ENCODE data around the gene CDR2L.
"Not testable (repeated sequence)": the region's sequence is repeated elsewhere in the genome, so short reads cannot be mapped to it uniquely, and the experiment has no call there.

The CDR2L gene

DNA sequence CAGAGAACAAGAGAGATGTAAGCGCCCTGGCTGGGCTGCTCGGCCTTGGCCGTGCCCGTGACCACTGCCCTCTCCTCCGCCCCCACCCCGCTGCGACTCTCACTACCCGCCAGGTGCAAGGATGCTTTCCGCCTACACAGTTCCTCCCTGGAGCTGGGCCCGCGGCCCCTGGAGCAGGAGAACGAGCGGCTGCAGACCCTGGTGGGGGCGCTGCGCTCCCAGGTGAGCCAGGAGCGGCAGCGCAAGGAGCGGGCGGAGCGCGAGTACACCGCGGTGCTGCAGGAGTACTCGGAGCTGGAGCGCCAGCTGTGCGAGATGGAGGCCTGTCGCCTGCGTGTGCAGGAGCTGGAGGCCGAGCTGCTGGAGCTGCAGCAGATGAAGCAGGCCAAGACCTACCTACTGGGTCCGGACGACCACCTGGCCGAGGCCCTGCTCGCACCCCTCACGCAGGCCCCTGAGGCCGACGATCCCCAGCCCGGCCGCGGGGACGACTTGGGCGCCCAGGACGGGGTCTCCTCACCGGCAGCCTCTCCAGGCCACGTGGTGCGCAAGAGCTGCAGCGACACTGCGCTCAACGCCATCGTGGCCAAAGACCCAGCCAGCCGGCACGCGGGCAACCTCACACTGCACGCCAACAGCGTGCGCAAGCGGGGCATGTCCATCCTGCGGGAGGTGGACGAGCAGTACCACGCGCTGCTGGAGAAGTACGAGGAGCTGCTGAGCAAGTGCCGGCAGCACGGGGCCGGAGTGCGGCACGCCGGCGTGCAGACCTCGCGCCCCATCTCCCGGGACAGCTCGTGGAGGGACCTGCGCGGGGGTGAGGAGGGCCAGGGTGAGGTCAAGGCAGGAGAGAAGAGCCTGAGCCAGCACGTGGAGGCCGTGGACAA, 15.9 kb downstream of the CDR2L start:
- H3K4me3 Mint-ChIP-seq, result no peak overlapping the region
- H3K27me3 Mint-ChIP-seq (ENCODE audit: low read depth), result no peaks in the 10 kb centered on the region
- no peak overlapping the region for H3K27ac Mint-ChIP-seq
- H3K9me3 Mint-ChIP-seq, result no peaks in the 10 kb centered on the region
- peaks cover 10% of the 10 kb centered on the region for H3K36me3 Mint-ChIP-seq (ENCODE audit: low read depth)
- H3K4me1 Mint-ChIP-seq, result no peaks in the 10 kb centered on the region
- TF ChIP-seq, protein P1, sequence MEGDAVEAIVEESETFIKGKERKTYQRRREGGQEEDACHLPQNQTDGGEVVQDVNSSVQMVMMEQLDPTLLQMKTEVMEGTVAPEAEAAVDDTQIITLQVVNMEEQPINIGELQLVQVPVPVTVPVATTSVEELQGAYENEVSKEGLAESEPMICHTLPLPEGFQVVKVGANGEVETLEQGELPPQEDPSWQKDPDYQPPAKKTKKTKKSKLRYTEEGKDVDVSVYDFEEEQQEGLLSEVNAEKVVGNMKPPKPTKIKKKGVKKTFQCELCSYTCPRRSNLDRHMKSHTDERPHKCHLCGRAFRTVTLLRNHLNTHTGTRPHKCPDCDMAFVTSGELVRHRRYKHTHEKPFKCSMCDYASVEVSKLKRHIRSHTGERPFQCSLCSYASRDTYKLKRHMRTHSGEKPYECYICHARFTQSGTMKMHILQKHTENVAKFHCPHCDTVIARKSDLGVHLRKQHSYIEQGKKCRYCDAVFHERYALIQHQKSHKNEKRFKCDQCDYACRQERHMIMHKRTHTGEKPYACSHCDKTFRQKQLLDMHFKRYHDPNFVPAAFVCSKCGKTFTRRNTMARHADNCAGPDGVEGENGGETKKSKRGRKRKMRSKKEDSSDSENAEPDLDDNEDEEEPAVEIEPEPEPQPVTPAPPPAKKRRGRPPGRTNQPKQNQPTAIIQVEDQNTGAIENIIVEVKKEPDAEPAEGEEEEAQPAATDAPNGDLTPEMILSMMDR (IDR thresholded peaks at IDR 0.05; ENCODE audit: unreplicated experiment in 3 of 3), result no peak

DNA sequence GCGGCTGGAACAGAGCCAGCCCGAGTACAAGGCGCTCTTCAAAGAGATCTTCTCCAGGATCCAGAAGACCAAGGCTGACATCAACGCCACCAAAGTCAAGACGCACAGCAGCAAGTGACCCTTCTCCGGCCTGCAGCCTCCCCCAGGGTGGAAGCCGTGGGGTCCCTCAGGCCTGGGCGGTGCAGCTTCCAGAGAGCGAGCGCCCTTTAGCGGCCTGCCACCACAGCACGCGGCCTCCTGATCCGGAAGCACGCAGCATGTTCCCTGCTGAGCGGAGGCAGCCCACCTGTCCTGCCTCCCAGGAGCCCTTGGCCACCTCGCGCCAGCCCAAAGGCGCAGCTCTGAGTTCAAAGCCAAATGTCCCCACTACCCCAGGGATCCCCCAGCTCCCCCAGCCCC, 16.5 kb downstream of the CDR2L start:
- no peaks in the 10 kb centered on the region for H3K4me1 Mint-ChIP-seq
- no peaks in the 10 kb centered on the region for H3K27me3 Mint-ChIP-seq (ENCODE audit: low read depth)
- no peaks in the 10 kb centered on the region for H3K9me3 Mint-ChIP-seq
- no peak overlapping the region for H3K4me3 Mint-ChIP-seq
- peaks cover 10% of the 10 kb centered on the region for H3K36me3 Mint-ChIP-seq (ENCODE audit: low read depth)
- H3K27ac Mint-ChIP-seq, result no peak overlapping the region
- TF ChIP-seq, protein P1 (IDR thresholded peaks at IDR 0.05; ENCODE audit: unreplicated experiment in 3 of 3), result no peak

DNA sequence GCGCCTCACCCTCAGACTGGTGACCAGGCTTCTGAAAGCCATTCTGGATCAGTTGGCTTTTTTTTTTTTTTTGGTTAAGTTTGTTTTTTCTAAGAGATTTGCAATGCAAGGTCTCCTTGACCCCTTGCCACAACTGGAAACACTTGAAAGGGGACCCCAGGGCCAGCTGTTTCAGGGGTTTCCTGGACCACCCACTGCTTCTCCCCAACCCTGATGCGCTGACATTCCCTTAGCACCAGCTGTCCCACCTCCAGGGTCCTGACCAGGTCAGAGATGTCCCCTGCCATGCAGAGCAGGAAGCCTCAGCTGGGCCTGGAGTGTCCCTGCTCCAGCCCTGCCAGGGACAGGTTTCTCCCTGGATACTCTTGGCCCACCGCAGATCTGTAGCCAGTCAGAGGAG, 16.9 kb downstream of the CDR2L start:
- H3K4me3 Mint-ChIP-seq, result no peak overlapping the region

DNA sequence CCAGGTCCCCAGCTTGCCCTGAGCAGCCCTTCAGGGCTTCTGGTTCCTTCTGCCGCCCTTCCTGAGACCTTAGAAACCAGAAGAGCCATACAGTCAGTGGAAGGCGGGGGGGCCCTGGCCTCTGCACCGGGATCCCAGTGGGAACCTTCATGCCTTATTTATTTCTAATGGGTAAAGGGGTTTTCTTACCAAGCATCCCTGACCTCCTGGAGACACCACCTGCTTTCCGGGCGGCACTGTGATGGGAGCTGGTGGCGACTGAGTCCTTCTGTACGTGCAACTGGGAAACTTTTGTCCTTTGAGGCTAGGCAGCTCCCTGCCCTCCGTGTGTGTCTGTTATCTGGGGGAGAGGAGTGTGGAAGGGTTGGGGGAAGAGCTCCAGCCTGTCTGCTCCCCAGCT, 17.9 kb downstream of the CDR2L start:
- H3K4me3 Mint-ChIP-seq, result no peak overlapping the region

More for the DNA sequence above, 16.9 kb downstream of the CDR2L start:
- Mint-ChIP-seq H3K9me3 (no peaks in the 10 kb centered on the region), H3K36me3 (ENCODE audit: low read depth) (peaks cover 6% of the 10 kb centered on the region), H3K27me3 (ENCODE audit: low read depth) (no peaks in the 10 kb centered on the region), H3K4me1 (no peaks in the 10 kb centered on the region), H3K27ac (no peak overlapping the region)
- TF ChIP-seq, protein P1 (IDR thresholded peaks at IDR 0.05; ENCODE audit: unreplicated experiment in 3 of 3), result no peak

DNA sequence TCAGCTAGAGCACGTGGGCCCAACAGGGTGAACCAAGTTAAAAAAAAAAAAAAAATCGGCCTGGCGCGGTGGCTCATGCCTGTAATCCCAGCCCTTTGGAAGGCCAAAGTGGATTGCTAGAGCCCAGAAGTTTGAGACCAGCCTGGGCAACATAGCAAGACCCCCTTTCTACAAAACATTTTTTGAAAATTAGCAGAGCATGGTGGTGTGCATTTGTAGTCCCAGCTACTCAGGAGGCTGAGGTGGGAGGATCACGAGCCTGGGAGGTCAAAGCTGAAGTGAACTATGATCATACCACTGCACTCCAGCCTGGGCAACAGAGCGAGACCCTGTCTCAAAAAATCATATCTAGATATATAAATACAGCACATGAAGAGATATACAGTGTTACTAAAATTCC, 18.7 kb downstream of the CDR2L start:
- H3K4me3 Mint-ChIP-seq; H3K27ac Mint-ChIP-seq; H3K36me3 Mint-ChIP-seq (ENCODE audit: low read depth); H3K27me3 Mint-ChIP-seq (ENCODE audit: low read depth); H3K9me3 Mint-ChIP-seq; H3K4me1 Mint-ChIP-seq: not testable (repeated sequence)

More for the DNA sequence above, 17.9 kb downstream of the CDR2L start:
- Mint-ChIP-seq H3K27me3 (ENCODE audit: low read depth) (no peaks in the 10 kb centered on the region), H3K9me3 (no peaks in the 10 kb centered on the region), H3K36me3 (ENCODE audit: low read depth) (peaks cover 6% of the 10 kb centered on the region), H3K4me1 (no peaks in the 10 kb centered on the region), H3K27ac (no peak overlapping the region)
- TF ChIP-seq, protein P1 (IDR thresholded peaks at IDR 0.05; ENCODE audit: unreplicated experiment in 3 of 3), result no peak

DNA sequence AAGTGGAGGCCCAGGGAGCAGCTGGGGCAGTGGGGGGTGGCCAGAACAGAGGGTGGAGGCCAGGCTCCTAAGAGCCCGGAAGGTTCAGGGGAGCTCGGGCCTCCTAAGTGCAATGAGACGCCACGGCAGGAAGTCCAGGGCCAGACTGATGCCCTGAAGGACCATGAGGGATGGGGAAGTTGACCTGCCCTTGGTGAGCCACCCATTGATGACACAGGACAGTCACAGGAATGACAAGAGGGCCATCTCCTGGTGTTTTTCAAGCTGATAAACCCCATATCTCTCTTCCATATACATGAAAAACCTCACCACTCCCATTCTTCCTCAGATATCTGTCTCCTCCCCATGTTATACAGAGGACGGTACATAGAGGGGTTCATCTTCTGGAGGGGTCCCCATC, 19.2 kb downstream of the CDR2L start:
- TF ChIP-seq, protein P1 (IDR thresholded peaks at IDR 0.05; ENCODE audit: unreplicated experiment in 3 of 3), result no peak
- no peaks in the 10 kb centered on the region for H3K27me3 Mint-ChIP-seq (ENCODE audit: low read depth)
- H3K36me3 Mint-ChIP-seq (ENCODE audit: low read depth), result peaks cover 6% of the 10 kb centered on the region
- H3K27ac Mint-ChIP-seq, result no peak overlapping the region
- H3K9me3 Mint-ChIP-seq, result no peaks in the 10 kb centered on the region
- no peak overlapping the region for H3K4me3 Mint-ChIP-seq
- H3K4me1 Mint-ChIP-seq, result peaks cover 8% of the 10 kb centered on the region

All from nephron (organoid).